CD4-positive, alpha-beta T cell treated with Interleukin-17A for 1 hour (primary cell): ENCODE data around the gene S1PR5.
"Not testable (repeated sequence)": the region's sequence is repeated elsewhere in the genome, so short reads cannot be mapped to it uniquely, and the experiment has no call there.

Source experiments
- DNase-seq: peaks from one replicate; pipeline ENCODE4 v3.0.0-alpha.2; 2020

Gene S1PR5

GRCh38 chr19:10517361-10517759, at the start of gene S1PR5:
TSS of gene S1PR5 (minus strand) at chr19:10517447. CDS start at chr19:10515011, 2,436 bp downstream.
- DNase-seq = peak; percentile 33

GRCh38 chr19:10566658-10567410, 49.6 kb upstream of the S1PR5 start:
- DNase-seq = peak; percentile 86

DNA sequence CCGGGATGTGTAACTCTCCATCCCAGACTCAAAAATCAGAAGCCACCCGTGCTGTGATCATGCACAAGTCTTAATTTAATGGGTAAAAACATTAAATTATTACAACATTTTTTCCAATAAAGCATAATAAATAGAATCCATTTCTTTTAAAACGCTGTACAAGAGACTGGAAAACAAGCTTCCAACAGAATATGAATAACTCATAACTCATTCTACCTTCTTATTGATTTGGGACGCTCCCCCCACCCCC, 49.1 kb upstream of the S1PR5 start:
- no peak for DNase-seq

- peak; percentile 99 for DNase-seq
These were observed 48.5 kb upstream of the S1PR5 start, which contains the start of gene KRI1 for GRCh38 chr19:10565567-10566407. TSS of gene KRI1 (minus strand) at chr19:10566010. CDS start at chr19:10565999, 11 bp downstream.

DNA sequence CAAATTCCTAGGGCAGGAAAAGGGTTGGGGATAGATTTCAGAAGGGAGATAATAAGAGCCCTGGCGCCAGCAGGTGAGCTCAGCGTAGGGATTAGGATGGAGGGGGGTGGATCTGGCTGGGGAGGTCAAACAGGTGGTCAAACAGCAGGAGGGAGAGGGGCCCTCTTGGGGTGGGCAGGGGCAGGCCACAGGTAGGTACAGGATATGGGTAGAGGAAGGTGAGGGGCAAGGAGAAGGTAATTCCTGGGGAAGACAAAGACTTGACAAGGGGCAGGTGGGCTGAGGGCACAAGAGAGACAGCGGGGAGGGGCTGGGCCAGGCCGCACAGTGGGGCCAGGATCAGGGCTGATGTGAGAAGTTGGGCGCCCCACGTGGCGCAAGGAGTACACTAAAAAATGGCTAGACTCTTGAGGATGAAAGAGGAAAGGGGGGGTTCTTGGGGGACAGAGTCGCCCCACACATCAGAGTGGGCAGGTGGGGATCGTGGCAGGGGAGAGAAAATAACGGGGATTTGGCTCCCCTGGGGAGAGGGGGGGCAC, 47.9 kb upstream of the S1PR5 start:
- DNase-seq = peak; percentile 70

GRCh38 chr19:10562609-10563008, 45.4 kb upstream of the S1PR5 start:
- no peak for DNase-seq

DNA sequence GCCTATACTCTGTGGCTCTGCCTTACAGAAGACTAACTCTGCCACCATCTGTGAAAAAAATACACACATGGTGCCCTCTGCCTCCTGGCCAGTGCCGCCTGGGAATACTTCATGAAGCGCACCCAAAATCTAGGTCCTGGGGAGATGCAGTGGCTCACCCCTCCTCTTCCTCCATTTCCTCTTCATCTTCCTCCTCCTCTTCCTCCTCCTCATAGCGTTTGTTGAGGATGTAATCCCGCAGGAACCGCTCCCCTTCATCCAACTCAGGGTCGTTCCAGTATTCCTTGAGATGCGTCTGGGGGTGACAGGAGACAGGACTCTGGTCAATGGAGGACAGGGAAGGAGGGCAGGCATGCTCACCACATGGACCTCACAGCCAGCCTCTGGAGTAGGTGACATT, 42.9 kb upstream of the S1PR5 start:
- DNase-seq = no peak

GRCh38 chr19:10557603-10558197, 40.5 kb upstream of the S1PR5 start:
- no peak for DNase-seq

DNA sequence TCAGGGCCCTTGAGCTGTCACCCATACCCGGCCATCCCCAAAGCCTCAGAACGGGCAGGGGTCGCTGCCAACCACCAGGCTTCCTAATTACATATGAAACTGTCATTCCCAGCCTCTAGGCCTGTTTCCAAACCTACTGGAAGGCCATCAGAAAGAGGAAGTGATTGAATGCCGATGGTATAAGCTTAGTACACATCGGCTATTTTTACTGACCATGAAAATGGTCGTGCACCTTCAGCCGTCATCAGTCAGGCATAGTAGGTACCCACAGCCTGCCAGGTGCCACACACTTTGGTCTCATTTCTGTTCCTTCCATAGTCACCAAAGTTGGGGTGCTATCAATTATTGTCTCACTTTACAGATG, 38.3 kb upstream of the S1PR5 start:
- DNase-seq = no peak

DNA sequence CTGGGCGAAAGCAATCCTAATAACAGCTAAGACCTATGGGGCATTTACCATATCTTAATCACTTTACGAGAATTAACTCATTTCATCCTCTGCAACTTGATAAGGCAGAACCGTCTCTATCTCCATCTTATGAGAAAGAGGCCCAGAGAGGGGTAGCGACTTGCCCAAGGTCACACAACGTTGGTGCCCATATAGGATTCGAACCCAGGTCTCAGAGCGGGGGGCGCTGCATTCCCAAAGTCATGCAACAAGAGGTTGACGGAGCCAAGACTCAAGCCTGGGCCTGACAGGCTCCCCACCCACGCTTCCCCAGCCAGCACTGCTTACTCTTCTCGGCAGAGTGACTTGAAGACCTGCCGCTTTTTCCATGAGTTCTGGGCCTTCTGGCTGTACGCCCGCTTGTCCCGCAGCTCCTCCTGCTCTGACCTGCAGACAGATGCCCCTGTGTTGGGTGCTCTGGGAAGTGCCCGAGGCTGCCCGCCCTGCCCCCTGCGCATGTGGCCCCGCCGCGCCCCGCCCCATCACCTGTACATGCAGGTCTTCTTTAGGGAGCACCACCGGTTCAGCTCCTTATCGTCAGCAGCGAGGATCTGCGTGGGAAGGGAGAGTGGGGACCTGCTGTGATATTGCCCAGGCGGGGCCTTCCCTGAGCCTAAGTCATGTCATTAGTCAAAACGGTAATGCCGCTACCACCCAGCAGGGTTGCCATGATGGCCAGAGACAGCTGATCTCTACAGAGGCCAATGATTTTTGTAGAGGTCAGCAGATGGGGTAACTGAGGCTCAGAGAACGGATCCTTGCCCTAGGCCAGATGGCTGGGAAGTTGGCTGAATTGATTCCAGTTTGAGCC, 37.7 kb upstream of the S1PR5 start:
- no peak for DNase-seq

GRCh38 chr19:10553943-10554381, 36.7 kb upstream of the S1PR5 start:
- peak; percentile 82 for DNase-seq

DNA sequence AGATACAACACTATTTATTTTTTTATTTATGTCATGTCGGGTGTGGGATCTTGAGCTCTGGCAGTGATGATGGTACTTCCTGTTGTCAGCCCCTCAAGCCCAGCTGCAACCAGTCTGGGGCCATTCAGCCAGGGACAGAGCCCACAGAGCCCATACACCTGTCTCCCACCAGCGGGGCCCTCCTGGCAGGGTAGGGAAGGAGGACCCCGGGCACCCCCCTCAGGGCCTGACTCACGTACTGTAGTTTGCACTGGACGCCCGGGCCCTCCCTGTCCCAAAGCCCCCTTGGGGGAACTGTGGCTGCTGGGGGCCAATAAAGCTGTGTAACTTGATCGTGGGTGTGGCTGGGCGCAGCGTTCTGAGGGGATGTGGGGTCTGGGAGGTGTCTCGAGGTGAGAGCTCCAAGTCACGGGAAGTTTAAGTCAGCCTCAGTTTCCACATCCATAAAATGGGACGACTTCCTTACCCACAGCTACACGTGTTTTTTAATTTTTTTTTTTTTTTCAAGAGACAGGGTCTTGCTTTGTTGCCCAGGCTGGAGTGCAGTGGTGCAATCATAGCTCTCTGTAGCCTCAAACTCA, 35.9 kb upstream of the S1PR5 start:
- no peak for DNase-seq

DNA sequence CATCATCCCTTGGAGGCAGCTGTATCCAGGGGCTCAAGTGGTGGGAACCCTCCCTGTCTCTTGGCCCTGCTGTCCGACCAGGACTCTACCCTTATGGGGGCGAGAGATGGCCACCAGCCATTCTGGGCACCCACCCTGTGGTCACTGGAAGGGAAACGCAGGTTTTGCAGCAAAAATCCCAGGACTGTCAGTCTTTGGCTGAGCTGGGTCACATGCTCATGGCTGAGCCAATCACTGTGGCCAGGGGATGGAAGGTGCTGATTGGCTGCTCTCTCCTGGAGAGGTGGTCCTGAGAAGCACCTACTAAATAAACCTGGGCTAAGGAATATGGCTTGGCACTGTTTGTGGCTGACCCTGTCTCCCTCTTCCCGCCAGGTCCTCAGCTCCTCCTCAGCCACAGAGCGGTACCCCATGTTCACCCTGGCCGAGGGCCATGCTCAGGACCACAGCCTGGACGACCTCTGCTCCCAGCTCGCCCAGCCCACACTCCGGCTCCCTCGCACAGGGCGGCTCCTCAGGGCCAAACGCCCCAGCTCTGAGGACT, 35.3 kb upstream of the S1PR5 start:
- DNase-seq = peak; percentile 41

DNA sequence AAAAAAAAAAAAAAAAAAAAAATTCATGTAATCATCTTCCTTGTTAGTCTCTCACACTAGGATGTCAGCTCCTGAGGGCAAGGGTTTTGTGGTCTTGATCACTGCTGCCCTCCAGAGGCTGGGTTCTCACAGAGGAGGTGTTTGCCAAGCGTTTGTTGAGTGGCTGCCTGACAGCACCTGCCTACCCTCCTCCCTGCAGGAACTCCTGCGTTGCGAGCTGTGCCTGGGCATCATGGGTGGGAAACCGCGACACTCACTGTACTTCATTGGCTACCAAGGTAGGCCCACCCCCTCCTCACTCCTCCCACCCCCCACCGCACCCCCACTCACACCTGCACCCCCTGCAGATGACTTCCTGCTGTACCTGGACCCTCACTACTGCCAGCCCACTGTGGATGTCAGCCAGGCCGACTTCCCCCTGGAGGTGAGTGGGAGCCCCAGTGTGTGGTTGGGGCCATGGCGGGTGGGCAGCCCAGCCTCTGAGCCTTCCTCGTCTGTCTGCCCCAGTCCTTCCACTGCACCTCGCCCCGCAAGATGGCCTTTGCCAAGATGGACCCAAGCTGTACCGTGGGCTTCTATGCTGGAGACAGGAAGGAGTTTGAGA, 34.6 kb upstream of the S1PR5 start:
- DNase-seq = peak; percentile 62

GRCh38 chr19:10551006-10551405, 33.8 kb upstream of the S1PR5 start:
- not testable (repeated sequence) for DNase-seq

- DNase-seq = no peak
These were observed 33.1 kb upstream of the S1PR5 start for GRCh38 chr19:10550336-10550735.

DNA sequence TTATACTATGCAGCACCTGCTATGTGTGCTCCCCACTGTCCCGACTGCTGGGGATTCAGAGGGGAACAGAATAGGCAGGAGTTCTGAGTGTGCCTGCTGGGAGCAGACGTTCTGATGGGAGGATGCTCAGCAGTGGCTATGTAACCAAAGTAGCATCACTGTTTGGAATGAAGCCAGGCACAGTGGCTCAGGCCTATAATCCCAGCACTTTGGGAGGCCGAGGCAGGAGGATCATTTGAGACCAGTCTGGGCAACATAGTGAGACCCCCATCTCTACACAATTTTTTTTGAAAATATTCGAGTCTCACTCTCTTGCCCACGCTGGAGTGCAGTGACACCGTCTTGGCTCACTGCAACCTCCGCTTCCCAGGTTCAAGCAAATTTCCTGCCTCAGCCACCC, 32.5 kb upstream of the S1PR5 start:
- DNase-seq = no peak

GRCh38 chr19:10548746-10549276, 31.6 kb upstream of the S1PR5 start:
- no peak for DNase-seq

- no peak for DNase-seq
These were observed 29.6 kb upstream of the S1PR5 start for GRCh38 chr19:10546817-10547216.

- DNase-seq = peak; percentile 28
These were observed 27.6 kb upstream of the S1PR5 start for GRCh38 chr19:10544753-10545251.

- peak; percentile 35 for DNase-seq
These were observed 27.1 kb upstream of the S1PR5 start for GRCh38 chr19:10544242-10544752.
